ENCODE results near the gene MLF2. TPM values are rescaled to one million over a fixed set of nuclear protein-coding genes. Genes with fewer than 3 reads are reported as not detected.

The MLF2 gene
- total and polyA plus RNA-seq, 2 of the 13 experiments (the other 11 are each of a cell fraction or from before 2014, with no cell fraction given): 88.1 to 167 TPM

DNA sequence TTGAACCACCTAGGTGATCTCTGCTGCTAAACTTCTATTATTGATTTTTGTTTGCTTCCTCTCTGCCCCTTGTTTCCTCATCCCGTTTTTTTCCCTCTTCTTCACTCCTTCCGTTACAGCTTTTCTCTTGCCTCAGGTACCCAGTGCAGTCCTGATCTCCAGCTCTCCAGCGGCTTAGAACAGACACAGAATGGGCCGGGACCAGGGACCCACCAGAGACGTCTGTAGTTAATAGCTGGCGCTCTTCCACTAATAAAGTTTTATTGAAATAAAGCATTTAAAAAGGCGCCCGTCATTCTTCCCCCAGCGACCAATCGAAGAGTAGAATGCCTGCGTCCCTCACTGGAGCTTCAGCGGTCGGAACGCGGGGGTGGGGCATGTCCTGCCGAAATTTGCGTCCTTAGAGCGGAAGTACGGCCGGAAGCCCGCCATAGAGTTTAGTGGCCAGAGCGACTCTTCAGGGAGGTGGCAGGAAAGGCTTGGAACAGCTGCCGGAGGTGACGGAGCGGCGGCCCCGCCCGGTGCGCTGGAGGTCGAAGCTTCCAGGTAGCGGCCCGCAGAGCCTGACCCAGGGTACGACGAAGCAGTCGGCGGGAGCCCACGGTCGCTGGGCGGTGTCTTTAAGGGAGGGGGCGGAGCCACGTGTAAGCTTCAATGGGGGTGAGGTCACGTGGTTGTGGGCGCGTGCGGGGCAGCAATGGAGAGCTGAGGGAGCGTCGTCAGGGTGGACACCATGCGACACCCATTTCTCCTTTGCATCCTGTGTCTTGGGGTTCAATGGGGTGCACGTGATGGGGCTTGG lies 29.1 kb downstream of the MLF2 start, which contains the start of gene COPS7A (continued):
- TF ChIP-seq ZFYVE20 (CRISPR knock-in tag; IDR thresholded peaks at IDR 0.05; ENCODE audit: borderline replicate concordance, low read depth): peak; percentile 90; the same call in 1 of the 2 replicates
- peak; percentile 47; the same call in 1 of the 2 replicates for TF ChIP-seq SIX4 (CRISPR knock-in tag; IDR thresholded peaks at IDR 0.05)
- TF ChIP-seq, protein P1, sequence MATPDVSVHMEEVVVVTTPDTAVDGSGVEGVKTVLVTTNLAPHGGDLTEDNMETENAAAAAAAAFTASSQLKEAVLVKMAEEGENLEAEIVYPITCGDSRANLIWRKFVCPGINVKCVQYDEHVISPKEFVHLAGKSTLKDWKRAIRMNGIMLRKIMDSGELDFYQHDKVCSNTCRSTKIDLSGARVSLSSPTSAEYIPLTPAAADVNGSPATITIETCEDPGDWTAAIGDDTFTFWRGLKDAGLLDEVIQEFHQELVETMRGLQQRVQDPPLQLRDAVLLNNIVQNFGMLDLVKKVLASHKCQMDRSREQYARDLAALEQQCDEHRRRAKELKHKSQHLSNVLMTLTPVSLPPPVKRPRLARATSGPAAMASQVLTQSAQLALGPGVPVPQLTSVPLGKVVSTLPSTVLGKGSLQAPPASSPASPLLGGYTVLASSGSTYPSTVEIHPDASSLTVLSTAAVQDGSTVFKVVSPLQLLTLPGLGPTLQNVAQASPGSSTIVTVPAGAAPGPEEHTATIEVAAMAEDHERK (CRISPR knock-in tag; IDR thresholded peaks at IDR 0.05; ENCODE audit: low read depth): peak; percentile 77; the same call in 1 of the 2 replicates
- no peak for TF ChIP-seq MBNL3 (CRISPR knock-in tag; conservative IDR thresholded peaks at IDR 0.05)
- 0 out of 2 replicates have a peak, but pooled peaks have one; percentile 22 for TF ChIP-seq RARG (CRISPR knock-in tag; IDR thresholded peaks at IDR 0.05; ENCODE audit: low read depth)
- TF ChIP-seq ZKSCAN5 (CRISPR knock-in tag; IDR thresholded peaks at IDR 0.05): no peak
- TF ChIP-seq ZNF607 (CRISPR knock-in tag; IDR thresholded peaks at IDR 0.05; ENCODE audit: borderline replicate concordance): peak; percentile 79
- TF ChIP-seq DNMT1 (CRISPR knock-in tag; IDR thresholded peaks at IDR 0.05): no peak
- peak in 1 of 2 experiments; percentile 37; a peak in 1 of 4 replicates for TF ChIP-seq ATF4 (CRISPR knock-in tag; IDR thresholded peaks at IDR 0.05)
- TF ChIP-seq MXI1 (IDR thresholded peaks at IDR 0.05; ENCODE audit: borderline replicate concordance, low read depth, low read length): peak; percentile 82; the same call in 1 of the 3 replicates
- peak; percentile 78; the same call in 1 of the 2 replicates for TF ChIP-seq ZNF333 (CRISPR knock-in tag; IDR thresholded peaks at IDR 0.05; ENCODE audit: borderline replicate concordance)
- TF ChIP-seq SMAD1 (CRISPR knock-in tag; IDR thresholded peaks at IDR 0.05; ENCODE audit: borderline replicate concordance, low read depth): no peak
- TF ChIP-seq MTF2 (CRISPR knock-in tag; IDR thresholded peaks at IDR 0.05; ENCODE audit: borderline replicate concordance): no peak
- TF ChIP-seq ZBTB1 (CRISPR knock-in tag; IDR thresholded peaks at IDR 0.05; ENCODE audit: borderline replicate concordance): no peak
- no peak for TF ChIP-seq U2AF2 (IDR thresholded peaks at IDR 0.05; ENCODE audit: low read depth, low read length)
- no peak; the same call in 1 of the 2 replicates for TF ChIP-seq ZNF101 (CRISPR knock-in tag; IDR thresholded peaks at IDR 0.05; ENCODE audit: borderline replicate concordance, low read depth)
- no peak for TF ChIP-seq SMARCE1 (IDR thresholded peaks at IDR 0.05; ENCODE audit: borderline replicate concordance)
- TF ChIP-seq RFX3 (CRISPR knock-in tag; IDR thresholded peaks at IDR 0.05): no peak; the same call in 1 of the 2 replicates
- 0 out of 2 replicates have a peak, but pooled peaks have one; percentile 90 for TF ChIP-seq MAF1 (CRISPR knock-in tag; IDR thresholded peaks at IDR 0.05; ENCODE audit: borderline replicate concordance)
- TF ChIP-seq THAP9 (CRISPR knock-in tag; IDR thresholded peaks at IDR 0.05; ENCODE audit: borderline replicate concordance): peak; percentile 92
- TF ChIP-seq DMAP1 (CRISPR knock-in tag; IDR thresholded peaks at IDR 0.05): peak; percentile 91
- no peak for TF ChIP-seq MIER2 (CRISPR knock-in tag; IDR thresholded peaks at IDR 0.05)
- TF ChIP-seq TERF1 (CRISPR knock-in tag; IDR thresholded peaks at IDR 0.05): 0 out of 2 replicates have a peak, but pooled peaks have one; percentile 22
